Peyer's patch (tissue), 4 donors: ENCODE measurements around the gene TULP3. TPM values are rescaled to one million over a fixed set of nuclear protein-coding genes. Genes with fewer than 3 reads are reported as not detected.

Experiments
- DNase-seq, 3 donors: peaks; one replicate each; pipeline ENCODE4 v3.0.0-alpha.2; 2017 to 2019
- H3K27ac ChIP-seq, 4 donors: fragments of 200-600 bp; sonication (generic); one replicate each; pipeline ENCODE4 v1.5.1; 2016 to 2019
- H3K27me3 ChIP-seq, 2 donors: fragments of 200-600 bp; sonication (generic); one replicate each; pipeline ENCODE4 v1.5.1; 2019
- H3K36me3 ChIP-seq, 3 donors: fragments of 200-600 bp; sonication (generic); one replicate each; pipeline ENCODE4 v1.5.1; 2016 to 2019
- H3K4me1 ChIP-seq, 4 donors: fragments of 200-600 bp; sonication (generic); one replicate each; pipeline ENCODE4 v1.5.1; 2016 to 2019
- H3K4me3 ChIP-seq, 4 donors: fragments of 200-600 bp; sonication (generic); 1 replicate in 3 of 4; 2 replicates in 1 of 4; pipeline ENCODE4 v1.5.1; 2016 to 2019; ENCODE audit warnings: mild to moderate bottlenecking in 1 of 4
- H3K9me3 ChIP-seq, 4 donors: fragments of 200-600 bp; sonication (generic); one replicate each; pipeline ENCODE4 v1.5.1; 2016 to 2019; ENCODE audit warnings: mild to moderate bottlenecking in 1 of 4
- POLR2A ChIP-seq, 2 donors: fragments of 450-650 bp; IDR thresholded peaks; one replicate each; pipeline ENCODE4 v1.5.1; 2017; ENCODE audit warnings: antibody characterized with exemption in 2 of 2, mild to moderate bottlenecking in 2 of 2, moderate library complexity in 2 of 2
- total RNA-seq, 4 donors: library from RNA; depleted of rRNA; stranded (reverse); fragments of >200 nt; gene quantifications; one replicate each; pipeline ENCODE4 v1.1.0, GENCODE V29; 2016
- TF ChIP-seq, protein P1 (sequence below), 6 experiments: fragments of 450-650 bp in 4 of 6; fragments of 200-600 bp in 2 of 6; sonication (generic) in 1 of 6; IDR thresholded peaks; one replicate each; pipeline ENCODE4 v1.5.1; 2017 to 2019; ENCODE audit warnings: antibody characterized with exemption in 6 of 6, mild to moderate bottlenecking in 3 of 6, moderate library complexity in 1 of 6

TULP3 gene
- total RNA-seq, 4 donors from 2014 or later = 7.2 to 63.5 (median 12.6) TPM

DNA sequence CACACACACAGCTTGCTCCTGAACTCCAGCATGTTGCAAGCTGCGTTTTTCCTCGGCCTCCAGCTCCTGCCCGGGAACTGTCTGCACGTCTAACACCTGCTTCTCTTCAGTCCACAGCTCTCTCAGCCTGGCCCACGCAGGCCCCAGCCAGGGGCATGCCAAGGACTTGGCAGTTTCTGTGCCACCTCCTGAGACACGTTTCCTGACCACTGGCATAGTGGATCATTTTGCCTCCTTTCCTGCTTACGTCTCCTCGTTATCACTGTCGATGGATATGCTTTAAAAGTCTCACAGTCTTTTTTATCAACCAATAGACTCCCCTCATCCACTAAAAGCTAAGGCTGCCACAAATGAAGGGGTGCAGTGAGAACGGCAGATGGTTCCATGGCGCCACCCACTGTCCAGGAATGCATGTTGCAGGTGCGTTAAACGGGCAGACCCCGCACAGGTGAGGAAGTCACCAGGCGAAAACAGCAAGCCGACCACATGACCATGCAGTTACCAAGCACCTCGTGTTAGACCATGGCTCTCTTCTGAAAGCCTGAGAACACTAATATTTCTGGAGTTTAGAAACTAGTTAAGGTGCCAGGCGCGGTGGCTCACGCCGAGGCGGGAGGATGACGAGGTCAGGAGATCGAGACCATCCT is 53.8 kb downstream of the TULP3 start:
- no peaks in the 10 kb centered on the region for H3K27me3 ChIP-seq
- DNase-seq = peak; percentile 20 to 76 (median 75)
- TF ChIP-seq, protein P1, sequence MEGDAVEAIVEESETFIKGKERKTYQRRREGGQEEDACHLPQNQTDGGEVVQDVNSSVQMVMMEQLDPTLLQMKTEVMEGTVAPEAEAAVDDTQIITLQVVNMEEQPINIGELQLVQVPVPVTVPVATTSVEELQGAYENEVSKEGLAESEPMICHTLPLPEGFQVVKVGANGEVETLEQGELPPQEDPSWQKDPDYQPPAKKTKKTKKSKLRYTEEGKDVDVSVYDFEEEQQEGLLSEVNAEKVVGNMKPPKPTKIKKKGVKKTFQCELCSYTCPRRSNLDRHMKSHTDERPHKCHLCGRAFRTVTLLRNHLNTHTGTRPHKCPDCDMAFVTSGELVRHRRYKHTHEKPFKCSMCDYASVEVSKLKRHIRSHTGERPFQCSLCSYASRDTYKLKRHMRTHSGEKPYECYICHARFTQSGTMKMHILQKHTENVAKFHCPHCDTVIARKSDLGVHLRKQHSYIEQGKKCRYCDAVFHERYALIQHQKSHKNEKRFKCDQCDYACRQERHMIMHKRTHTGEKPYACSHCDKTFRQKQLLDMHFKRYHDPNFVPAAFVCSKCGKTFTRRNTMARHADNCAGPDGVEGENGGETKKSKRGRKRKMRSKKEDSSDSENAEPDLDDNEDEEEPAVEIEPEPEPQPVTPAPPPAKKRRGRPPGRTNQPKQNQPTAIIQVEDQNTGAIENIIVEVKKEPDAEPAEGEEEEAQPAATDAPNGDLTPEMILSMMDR (IDR thresholded peaks at IDR 0.05) = peak in 5 of 6 experiments; percentile 19 to 80 (median 73)
- TF ChIP-seq POLR2A (IDR thresholded peaks at IDR 0.05) = no peak
- peaks cover 0 to 11% (median 0%) of the 10 kb centered on the region in 3 donors for H3K36me3 ChIP-seq
- H3K4me3 ChIP-seq = peak overlapping the region in 2 of 4 donors; percentile 25
- H3K9me3 ChIP-seq = no peaks in the 10 kb centered on the region
- no peak overlapping the region for H3K27ac ChIP-seq
- no peaks in the 10 kb centered on the region for H3K4me1 ChIP-seq

- Histone ChIP-seq H3K9me3 (no peaks in the 10 kb centered on the region), H3K4me3 (no peak overlapping the region), H3K27ac (no peak overlapping the region), H3K27me3 (no peaks in the 10 kb centered on the region), H3K36me3 (no peaks in the 10 kb centered on the region), H3K4me1 (no peaks in the 10 kb centered on the region)
- no peak for TF ChIP-seq POLR2A (IDR thresholded peaks at IDR 0.05)
- TF ChIP-seq, protein P1 (IDR thresholded peaks at IDR 0.05) = no peak
- DNase-seq = no peak
These were observed 58.7 kb downstream of the TULP3 start for GRCh38 chr12:2949411-2949810.

DNA sequence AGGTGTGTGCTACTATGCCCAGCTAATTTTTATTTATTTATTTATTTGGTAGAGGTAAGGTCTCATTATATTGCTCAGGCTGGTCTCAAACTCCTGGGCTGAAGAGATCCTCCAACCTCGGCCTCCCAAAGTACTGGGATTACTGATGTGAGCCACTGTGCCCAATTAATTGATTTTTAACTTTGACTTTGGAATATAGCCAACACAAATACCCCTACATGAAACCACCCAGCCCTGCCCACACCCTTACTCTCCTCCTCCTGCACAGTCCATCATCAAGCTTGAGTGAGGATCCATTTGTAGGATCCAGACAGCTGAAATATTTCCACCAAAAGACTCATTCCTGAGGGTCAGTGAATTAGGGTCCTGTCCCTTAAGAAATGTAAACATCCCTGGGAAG is 65.2 kb downstream of the TULP3 start:
- Histone ChIP-seq H3K27ac (no peak overlapping the region), H3K4me1 (peaks cover 0 to 19% (median 7%) of the 10 kb centered on the region in 4 donors), H3K4me3 (no peak overlapping the region), H3K27me3 (no peaks in the 10 kb centered on the region), H3K36me3 (no peaks in the 10 kb centered on the region), H3K9me3 (no peaks in the 10 kb centered on the region)
- no peak for DNase-seq
- TF ChIP-seq, protein P1 (IDR thresholded peaks at IDR 0.05) = no peak
- no peak for TF ChIP-seq POLR2A (IDR thresholded peaks at IDR 0.05)

GRCh38 chr12:2957816-2958431 is 67.2 kb downstream of the TULP3 start:
- DNase-seq = no peak
- TF ChIP-seq, protein P1 (IDR thresholded peaks at IDR 0.05) = peak in 3 of 6 experiments; percentile 21 to 28 (median 24)
- TF ChIP-seq POLR2A (IDR thresholded peaks at IDR 0.05) = no peak
- H3K27ac ChIP-seq = peak overlapping the region in 2 of 4 donors; percentile 80 to 84

GRCh38 chr12:2958432-2959191 is 67.9 kb downstream of the TULP3 start:
- no peak for TF ChIP-seq POLR2A (IDR thresholded peaks at IDR 0.05)
- TF ChIP-seq, protein P1 (IDR thresholded peaks at IDR 0.05) = no peak
- Histone ChIP-seq H3K36me3 (no peaks in the 10 kb centered on the region), H3K27me3 (no peaks in the 10 kb centered on the region), H3K9me3 (no peaks in the 10 kb centered on the region), H3K4me1 (peaks cover 0 to 19% (median 7%) of the 10 kb centered on the region in 4 donors), H3K4me3 (peak overlapping the region; percentile 28 to 66 (median 50)), H3K27ac (peak overlapping the region in 3 of 4 donors; percentile 27 to 84 (median 80))
- DNase-seq = peak in 1 of 3 donors; percentile 70

More at GRCh38 chr12:2957816-2958431, 67.2 kb downstream of the TULP3 start:
- Histone ChIP-seq H3K4me3 (peak overlapping the region in 3 of 4 donors; percentile 28 to 66 (median 64)), H3K36me3 (no peaks in the 10 kb centered on the region), H3K27me3 (no peaks in the 10 kb centered on the region), H3K4me1 (peaks cover 0 to 19% (median 7%) of the 10 kb centered on the region in 4 donors), H3K9me3 (no peaks in the 10 kb centered on the region)
